NB4 (cell line): ENCODE results near the gene PRKG1.

Experiments used
- DNase-seq: peaks from one replicate; pipeline ENCODE4 v3.0.0; 2010; ENCODE audit warnings: low read depth
- H3K4me3 ChIP-seq: one replicate; pipeline ENCODE4 v1.5.1; 2011; ENCODE audit warnings: mild to moderate bottlenecking, low read depth, low read length, moderate library complexity
- CTCF ChIP-seq: IDR thresholded peaks from one replicate; pipeline ENCODE4 v1.5.1; 2012; ENCODE audit warnings: low read depth, low read length
- MAX ChIP-seq: IDR thresholded peaks from 2 replicates; pipeline ENCODE4 v1.6.1; 2011; ENCODE audit warnings: low read depth, low read length
- MYC ChIP-seq: IDR thresholded peaks from 2 replicates; pipeline ENCODE4 v1.6.1; 2011; ENCODE audit warnings: low read depth, low read length
- POLR2A ChIP-seq: IDR thresholded peaks from 2 replicates; pipeline ENCODE4 v1.6.1; 2011; ENCODE audit warnings: mild to moderate bottlenecking; ENCODE audit not compliant: insufficient read length; ENCODE audit errors: extremely low read depth

Gene PRKG1

GRCh38 chr10:51669041-51669440, 594.8 kb downstream of the PRKG1 start:
- DNase-seq = no peak
- TF ChIP-seq MYC (no peak), POLR2A (no peak), CTCF (no peak), MAX (no peak)
- no peak overlapping the region for H3K4me3 ChIP-seq

- TF ChIP-seq CTCF (no peak), MAX (no peak), POLR2A (no peak), MYC (no peak)
- no peak for DNase-seq
- no peak overlapping the region for H3K4me3 ChIP-seq
These were observed 597.8 kb downstream of the PRKG1 start for GRCh38 chr10:51672039-51672535.

GRCh38 chr10:51675088-51675487, 600.8 kb downstream of the PRKG1 start:
- no peak overlapping the region for H3K4me3 ChIP-seq
- DNase-seq = no peak
- TF ChIP-seq MYC = no peak
- TF ChIP-seq POLR2A = no peak
- TF ChIP-seq MAX = no peak
- TF ChIP-seq CTCF = no peak

- H3K4me3 ChIP-seq = no peak overlapping the region
- TF ChIP-seq MAX (no peak), CTCF (no peak), MYC (no peak), POLR2A (no peak)
- DNase-seq = no peak
These were observed 605.6 kb downstream of the PRKG1 start for GRCh38 chr10:51679841-51680240.

- DNase-seq = no peak
- no peak for TF ChIP-seq MAX
- TF ChIP-seq MYC = no peak
- TF ChIP-seq CTCF = no peak
- no peak for TF ChIP-seq POLR2A
- no peak overlapping the region for H3K4me3 ChIP-seq
These were observed 608.9 kb downstream of the PRKG1 start for GRCh38 chr10:51683031-51683691.
